Measurements from ENCODE around the gene HOXA7.

Gene HOXA7

GRCh38 chr7:27172823-27173510 is 16.5 kb upstream of the HOXA7 start:
- DNase-seq: no peak
- Histone ChIP-seq H3K79me2 (ENCODE audit: low read length) (no peaks in the 10 kb centered on the region), H3K36me3 (replicated peaks; ENCODE audit: insufficient read depth, low read length) (no peaks in the 10 kb centered on the region), H3K9me2 (replicated peaks; ENCODE audit: insufficient read depth, low read length) (no peaks in the 10 kb centered on the region), H3K4me3 (ENCODE audit: low read length) (peak overlapping the region; percentile 59), H3K9me3 (replicated peaks; ENCODE audit: insufficient read depth, low read length) (no peaks in the 10 kb centered on the region), H4K20me1 (ENCODE audit: insufficient read depth, low read length) (no peaks in the 10 kb centered on the region), H2AFZ (ENCODE audit: low read length) (peak overlapping the region; percentile 58), H3K27me3 (replicated peaks; ENCODE audit: insufficient read depth, low read length) (peaks cover 79% of the 10 kb centered on the region), H3F3A (ENCODE audit: insufficient read depth, low read length) (peaks cover 12% of the 10 kb centered on the region), H3K9ac (ENCODE audit: low read length) (no peak overlapping the region), H3K4me2 (ENCODE audit: low read depth, low read length) (peak overlapping the region; percentile 99), H3K27ac (ENCODE audit: low read length) (no peak overlapping the region), H3K4me1 (ENCODE audit: low read length) (peaks cover 9% of the 10 kb centered on the region)
- TF ChIP-seq EZH2phosphoT487 (IDR thresholded peaks at IDR 0.05; ENCODE audit: low read length): no peak
- TF ChIP-seq CTCF (IDR thresholded peaks at IDR 0.05; ENCODE audit: low read length): no peak
- no peak for TF ChIP-seq EZH2 (optimal IDR thresholded peaks at IDR 0.05; ENCODE audit: low read depth, low read length)

- Histone ChIP-seq H3K9me3 (replicated peaks; ENCODE audit: insufficient read depth, low read length) (no peaks in the 10 kb centered on the region), H3K4me3 (ENCODE audit: low read length) (peak overlapping the region; percentile 59), H3K4me1 (ENCODE audit: low read length) (peaks cover 9% of the 10 kb centered on the region), H3K27me3 (replicated peaks; ENCODE audit: insufficient read depth, low read length) (peaks cover 85% of the 10 kb centered on the region), H3K36me3 (replicated peaks; ENCODE audit: insufficient read depth, low read length) (no peaks in the 10 kb centered on the region), H3F3A (ENCODE audit: insufficient read depth, low read length) (peaks cover 12% of the 10 kb centered on the region), H3K4me2 (ENCODE audit: low read depth, low read length) (peak overlapping the region; percentile 99), H2AFZ (ENCODE audit: low read length) (peak overlapping the region; percentile 58; the same call in 1 of the 2 replicates), H3K9ac (ENCODE audit: low read length) (no peak overlapping the region), H3K79me2 (ENCODE audit: low read length) (no peaks in the 10 kb centered on the region), H3K27ac (ENCODE audit: low read length) (no peak overlapping the region), H3K9me2 (replicated peaks; ENCODE audit: insufficient read depth, low read length) (no peaks in the 10 kb centered on the region), H4K20me1 (ENCODE audit: insufficient read depth, low read length) (no peaks in the 10 kb centered on the region)
- TF ChIP-seq EZH2 (optimal IDR thresholded peaks at IDR 0.05; ENCODE audit: low read depth, low read length) (no peak), CTCF (IDR thresholded peaks at IDR 0.05; ENCODE audit: low read length) (no peak), EZH2phosphoT487 (IDR thresholded peaks at IDR 0.05; ENCODE audit: low read length) (no peak)
- DNase-seq: no peak
These were observed 15.9 kb upstream of the HOXA7 start for GRCh38 chr7:27172315-27172774.

GRCh38 chr7:27171637-27172314 is 15.3 kb upstream of the HOXA7 start:
- no peak overlapping the region for H3K27ac ChIP-seq (ENCODE audit: low read length)
- no peaks in the 10 kb centered on the region for H3K9me2 ChIP-seq (replicated peaks; ENCODE audit: insufficient read depth, low read length)
- no peaks in the 10 kb centered on the region for H4K20me1 ChIP-seq (ENCODE audit: insufficient read depth, low read length)
- H3K27me3 ChIP-seq (replicated peaks; ENCODE audit: insufficient read depth, low read length): peaks cover 91% of the 10 kb centered on the region
- peak overlapping the region; percentile 99 for H3K4me2 ChIP-seq (ENCODE audit: low read depth, low read length)
- peak overlapping the region; percentile 59 for H3K4me3 ChIP-seq (ENCODE audit: low read length)
- no peaks in the 10 kb centered on the region for H3K36me3 ChIP-seq (replicated peaks; ENCODE audit: insufficient read depth, low read length)
- peaks cover 9% of the 10 kb centered on the region for H3K4me1 ChIP-seq (ENCODE audit: low read length)
- peaks cover 12% of the 10 kb centered on the region for H3F3A ChIP-seq (ENCODE audit: insufficient read depth, low read length)
- DNase-seq: no peak
- H3K9me3 ChIP-seq (replicated peaks; ENCODE audit: insufficient read depth, low read length): no peaks in the 10 kb centered on the region
- TF ChIP-seq CTCF (IDR thresholded peaks at IDR 0.05; ENCODE audit: low read length) (no peak; the same call in 1 of the 2 replicates), EZH2 (optimal IDR thresholded peaks at IDR 0.05; ENCODE audit: low read depth, low read length) (no peak), EZH2phosphoT487 (IDR thresholded peaks at IDR 0.05; ENCODE audit: low read length) (no peak)
- H3K79me2 ChIP-seq (ENCODE audit: low read length): no peaks in the 10 kb centered on the region
- H3K9ac ChIP-seq (ENCODE audit: low read length): no peak overlapping the region
- H2AFZ ChIP-seq (ENCODE audit: low read length): no peak overlapping the region
